Measurements from ENCODE around the gene NRCAM. TPM values are rescaled to one million over a fixed set of nuclear protein-coding genes. Genes with fewer than 3 reads are reported as not detected.

Gene NRCAM
- total and polyA plus RNA-seq, 12 donors, result 71.6 to 222 (median 148) TPM

DNA sequence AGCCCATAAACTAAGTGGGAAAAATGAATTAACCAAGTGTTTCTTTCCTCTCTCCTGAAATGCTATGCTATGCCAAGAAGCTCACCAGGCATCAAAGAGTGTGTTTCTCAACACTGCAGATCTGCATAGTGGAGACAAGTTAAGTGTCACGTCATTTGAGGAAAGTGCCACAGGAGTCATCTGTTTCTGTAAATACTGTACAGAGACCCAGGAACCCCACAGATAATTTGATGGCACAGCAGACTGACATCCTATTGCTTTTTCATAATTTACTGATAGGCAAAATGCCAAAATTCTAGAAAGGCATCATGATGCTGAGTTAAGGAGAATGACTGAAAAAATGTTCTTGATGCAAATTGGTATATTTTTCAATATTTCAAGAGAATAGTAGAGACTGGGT, 124.3 kb downstream of the NRCAM start:
- no peak overlapping the region for H3K4me3 ChIP-seq
- H3K9me3 ChIP-seq (replicated peaks in 1 of 3), result no peaks in the 10 kb centered on the region
- WGBS, 4 donors, result 53 to 71% (median 64%) methylated on average over 1 of the region's 1 CpG
- TF ChIP-seq POLR2A (IDR thresholded peaks at IDR 0.05), result no peak
- TF ChIP-seq, protein P1, sequence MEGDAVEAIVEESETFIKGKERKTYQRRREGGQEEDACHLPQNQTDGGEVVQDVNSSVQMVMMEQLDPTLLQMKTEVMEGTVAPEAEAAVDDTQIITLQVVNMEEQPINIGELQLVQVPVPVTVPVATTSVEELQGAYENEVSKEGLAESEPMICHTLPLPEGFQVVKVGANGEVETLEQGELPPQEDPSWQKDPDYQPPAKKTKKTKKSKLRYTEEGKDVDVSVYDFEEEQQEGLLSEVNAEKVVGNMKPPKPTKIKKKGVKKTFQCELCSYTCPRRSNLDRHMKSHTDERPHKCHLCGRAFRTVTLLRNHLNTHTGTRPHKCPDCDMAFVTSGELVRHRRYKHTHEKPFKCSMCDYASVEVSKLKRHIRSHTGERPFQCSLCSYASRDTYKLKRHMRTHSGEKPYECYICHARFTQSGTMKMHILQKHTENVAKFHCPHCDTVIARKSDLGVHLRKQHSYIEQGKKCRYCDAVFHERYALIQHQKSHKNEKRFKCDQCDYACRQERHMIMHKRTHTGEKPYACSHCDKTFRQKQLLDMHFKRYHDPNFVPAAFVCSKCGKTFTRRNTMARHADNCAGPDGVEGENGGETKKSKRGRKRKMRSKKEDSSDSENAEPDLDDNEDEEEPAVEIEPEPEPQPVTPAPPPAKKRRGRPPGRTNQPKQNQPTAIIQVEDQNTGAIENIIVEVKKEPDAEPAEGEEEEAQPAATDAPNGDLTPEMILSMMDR (IDR thresholded peaks at IDR 0.05), result no peak
- H3K4me1 ChIP-seq (replicated peaks in 1 of 2), result peaks cover 13 to 26% of the 10 kb centered on the region in 2 donors
- no peaks in the 10 kb centered on the region for H3K36me3 ChIP-seq (replicated peaks in 1 of 2)
- H3K27me3 ChIP-seq, result no peaks in the 10 kb centered on the region
- no peak for DNase-seq
- no peak overlapping the region for H3K27ac ChIP-seq
- intact Hi-C loops (cut with DNase I), result no loop called here

DNA sequence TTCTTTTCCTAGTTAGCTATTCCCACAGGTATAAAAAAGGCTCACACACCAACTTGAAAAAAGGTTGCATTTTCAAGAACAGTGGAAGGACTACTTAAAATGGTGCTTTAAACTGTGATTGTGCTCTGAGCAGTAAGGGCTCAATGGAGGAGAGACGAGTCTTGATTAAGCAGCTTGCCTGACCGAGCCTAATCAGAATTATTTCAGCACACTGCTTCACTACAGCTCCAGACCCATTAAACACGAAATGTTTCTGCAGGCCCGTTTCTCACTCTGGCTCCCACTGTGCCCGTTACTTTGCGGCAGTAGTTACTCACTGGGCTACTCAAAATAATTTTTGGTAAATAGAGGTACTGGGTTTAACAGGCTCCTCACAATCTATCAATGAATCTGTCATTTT, 126.0 kb downstream of the NRCAM start:
- intact Hi-C loops (cut with DNase I), result no loop called here
- Histone ChIP-seq H3K36me3 (replicated peaks in 1 of 2) (no peaks in the 10 kb centered on the region), H3K4me3 (no peak overlapping the region), H3K27ac (no peak overlapping the region), H3K9me3 (replicated peaks in 1 of 3) (no peaks in the 10 kb centered on the region), H3K27me3 (no peaks in the 10 kb centered on the region), H3K4me1 (replicated peaks in 1 of 2) (peaks cover 3 to 24% of the 10 kb centered on the region in 2 donors)
- DNase-seq, result no peak
- TF ChIP-seq, protein P1 (IDR thresholded peaks at IDR 0.05), result no peak
- TF ChIP-seq POLR2A (IDR thresholded peaks at IDR 0.05), result no peak
- WGBS, 4 donors, result 90 to 92% (median 91%) methylated on average over 6 of the region's 6 CpGs

DNA sequence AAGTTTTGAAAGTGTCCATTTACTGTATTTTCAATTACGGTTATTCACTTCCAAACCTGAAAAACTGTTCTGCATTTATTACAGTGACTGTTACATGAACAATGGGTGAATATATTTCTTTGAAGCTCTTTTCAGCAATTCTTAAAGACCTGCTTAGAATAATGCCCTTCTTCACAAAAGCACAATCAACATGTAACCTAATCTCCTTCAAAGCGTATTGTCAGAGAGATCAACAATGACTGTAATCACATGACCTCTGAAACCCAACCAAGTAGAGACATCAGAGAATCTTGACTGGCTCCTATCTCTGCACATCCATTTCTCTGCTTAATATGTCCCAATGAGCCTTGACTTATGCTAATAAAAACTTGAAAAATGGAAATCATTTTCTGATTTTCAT, 126.7 kb downstream of the NRCAM start:
- TF ChIP-seq, protein P1 (IDR thresholded peaks at IDR 0.05), result no peak
- no peak for TF ChIP-seq POLR2A (IDR thresholded peaks at IDR 0.05)
- intact Hi-C loops (cut with DNase I), result no loop called here
- no peak for DNase-seq
- Histone ChIP-seq H3K4me1 (replicated peaks in 1 of 2) (peaks cover 0 to 18% of the 10 kb centered on the region in 2 donors), H3K36me3 (replicated peaks in 1 of 2) (no peaks in the 10 kb centered on the region), H3K4me3 (no peak overlapping the region), H3K27ac (no peak overlapping the region), H3K27me3 (no peaks in the 10 kb centered on the region), H3K9me3 (replicated peaks in 1 of 3) (no peaks in the 10 kb centered on the region)
- WGBS, 4 donors, result 78 to 92% (median 86%) methylated on average over 2 of the region's 2 CpGs

DNA sequence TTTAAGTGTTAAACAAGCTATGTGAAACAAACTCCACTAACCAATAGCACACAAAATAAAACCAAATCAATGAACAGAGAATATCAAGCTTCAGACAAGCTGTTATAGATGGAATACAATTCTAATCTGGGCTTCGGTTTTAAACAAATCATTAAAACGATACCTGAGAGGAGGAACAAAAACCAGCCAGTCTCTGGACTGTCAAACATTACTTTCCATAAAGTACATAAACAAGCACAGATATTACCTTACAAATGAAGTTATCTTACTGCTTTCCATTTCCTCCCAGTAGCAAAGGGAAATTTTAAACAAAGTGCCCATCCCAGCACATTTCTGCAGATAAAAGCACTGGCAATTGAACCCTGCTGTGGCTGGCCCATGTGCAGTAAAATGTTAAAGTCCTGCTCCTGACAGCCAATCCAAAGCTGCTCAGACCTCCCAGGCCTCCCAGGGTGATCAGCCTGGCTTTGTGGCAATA, 128.0 kb downstream of the NRCAM start:
- Histone ChIP-seq H3K27ac (no peak overlapping the region), H3K36me3 (replicated peaks in 1 of 2) (no peaks in the 10 kb centered on the region), H3K4me1 (replicated peaks in 1 of 2) (peaks cover 5 to 25% of the 10 kb centered on the region in 2 donors), H3K9me3 (replicated peaks in 1 of 3) (no peaks in the 10 kb centered on the region), H3K27me3 (no peaks in the 10 kb centered on the region), H3K4me3 (no peak overlapping the region)
- no peak for DNase-seq
- intact Hi-C loops (cut with DNase I), result no loop called here
- TF ChIP-seq, protein P1 (IDR thresholded peaks at IDR 0.05), result no peak
- WGBS, 4 donors, result 63 to 81% (median 75%) methylated on average over 2 of the region's 2 CpGs

Data from adrenal gland (tissue), 12 donors.